HG03575 (cell line): ENCODE measurements around the gene INTS11.
"Not testable (repeated sequence)": the region's sequence is repeated elsewhere in the genome, so short reads cannot be mapped to it uniquely, and the experiment has no call there.

Experiments used
- ATAC-seq: cut with Tn5 transposase; IDR thresholded peaks from one replicate; pipeline ENCODE4 v1.9.1; 2021; ENCODE audit not compliant: unreplicated experiment, insufficient number of reproducible peaks, low FRiP score; ENCODE audit errors: extremely low read depth

Gene INTS11

GRCh38 chr1:1318131-1318652 is 6.3 kb downstream of the INTS11 start:
- ATAC-seq = no peak

- no peak for ATAC-seq
These were observed 7.0 kb downstream of the INTS11 start for GRCh38 chr1:1317420-1317819.

GRCh38 chr1:1316199-1316598 is 8.3 kb downstream of the INTS11 start:
- not testable (repeated sequence) for ATAC-seq

GRCh38 chr1:1315435-1315954 is 9.0 kb downstream of the INTS11 start:
- ATAC-seq = no peak

GRCh38 chr1:1314678-1315335 is 9.7 kb downstream of the INTS11 start:
- no peak for ATAC-seq

- ATAC-seq = no peak
These were observed 10.2 kb downstream of the INTS11 start for GRCh38 chr1:1314237-1314586.

GRCh38 chr1:1313500-1314236 is 10.8 kb downstream of the INTS11 start:
- no peak for ATAC-seq

GRCh38 chr1:1312450-1313314 is 11.8 kb downstream of the INTS11 start:
- ATAC-seq = no peak

- no peak for ATAC-seq
These were observed 13.1 kb downstream of the INTS11 start for GRCh38 chr1:1311107-1312104.

GRCh38 chr1:1310476-1311053 is 13.9 kb downstream of the INTS11 start:
- no peak for ATAC-seq

- no peak for ATAC-seq
These were observed 14.4 kb downstream of the INTS11 start for GRCh38 chr1:1310109-1310385.

- no peak for ATAC-seq
These were observed 15.0 kb downstream of the INTS11 start for GRCh38 chr1:1309251-1310108.

- no peak for ATAC-seq
These were observed 15.7 kb downstream of the INTS11 start for GRCh38 chr1:1308756-1309250.

GRCh38 chr1:1307923-1308755 is 16.3 kb downstream of the INTS11 start, which contains the start of the genes ACAP3 and PUSL1:
TSS of gene ACAP3 (minus strand) at chr1:1307930. CDS start at chr1:1307815, 115 bp downstream.
TSS of gene PUSL1 (plus strand) at chr1:1308597. CDS start at chr1:1308644, 47 bp downstream.
- ATAC-seq = no peak

- ATAC-seq = no peak
These were observed 17.1 kb downstream of the INTS11 start for GRCh38 chr1:1307261-1307922.
